GM19372 (cell line): ENCODE results near the gene CECR2.

Experiments
- ATAC-seq: cut with Tn5 transposase; IDR thresholded peaks from one replicate; pipeline ENCODE4 v1.9.1; 2021; ENCODE audit warnings: mild to moderate bottlenecking, low read depth, moderate library complexity; ENCODE audit not compliant: unreplicated experiment

The CECR2 gene

DNA sequence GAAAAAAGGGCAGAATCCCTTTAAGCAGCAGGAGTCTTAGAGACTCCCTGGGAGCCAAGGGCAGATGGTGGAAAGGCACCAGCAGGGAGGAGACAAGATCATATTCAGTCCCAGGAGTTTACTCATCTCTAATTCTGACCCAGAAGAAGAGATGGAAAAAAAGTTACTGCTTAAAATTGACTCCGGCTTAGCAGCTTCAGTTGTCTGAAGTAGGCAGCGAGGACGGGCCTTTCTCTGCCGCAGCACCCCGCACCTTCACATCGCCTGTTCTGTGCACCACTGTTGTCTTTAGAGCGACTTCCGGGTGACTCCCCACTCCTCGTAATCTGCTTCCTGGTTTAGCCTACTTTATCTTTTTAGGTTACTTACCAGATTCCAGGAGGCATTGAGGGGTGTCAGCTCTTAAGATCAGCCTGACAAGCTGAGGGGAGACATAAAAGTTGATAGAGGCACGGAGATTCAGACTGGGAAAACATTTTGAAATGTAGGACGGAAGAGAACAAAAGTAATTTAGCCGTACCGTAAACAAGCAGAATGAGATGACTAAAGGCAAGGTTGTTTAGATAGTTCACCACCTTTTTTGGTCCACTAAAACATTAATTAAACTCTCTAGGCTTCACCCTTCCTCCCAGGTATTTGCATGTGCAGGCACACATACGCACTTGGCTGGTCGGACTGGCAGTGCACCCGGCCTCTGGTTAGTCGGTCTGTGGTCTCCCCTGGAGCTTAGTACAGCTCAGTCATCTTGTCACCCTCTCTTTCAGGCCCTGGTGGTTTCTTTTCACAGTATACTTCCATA, 74.3 kb downstream of the CECR2 start:
- no peak for ATAC-seq

DNA sequence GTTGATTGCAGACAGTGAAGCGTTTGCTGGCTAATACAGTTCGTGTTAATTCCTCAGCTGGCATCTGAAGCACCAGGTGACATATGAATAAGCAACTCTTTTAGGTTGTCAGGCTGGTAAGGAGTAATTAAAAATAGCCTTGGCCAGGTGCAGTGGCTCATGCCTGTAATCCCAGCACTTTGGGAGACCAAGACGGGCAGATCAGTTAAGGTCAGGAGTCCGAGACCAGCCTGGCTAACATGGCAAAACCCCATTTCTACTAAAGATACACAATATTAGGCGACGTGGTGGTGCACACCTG, 74.9 kb downstream of the CECR2 start:
- no peak for ATAC-seq

GRCh38 chr22:17446698-17447097, 77.4 kb downstream of the CECR2 start:
- no peak for ATAC-seq

DNA sequence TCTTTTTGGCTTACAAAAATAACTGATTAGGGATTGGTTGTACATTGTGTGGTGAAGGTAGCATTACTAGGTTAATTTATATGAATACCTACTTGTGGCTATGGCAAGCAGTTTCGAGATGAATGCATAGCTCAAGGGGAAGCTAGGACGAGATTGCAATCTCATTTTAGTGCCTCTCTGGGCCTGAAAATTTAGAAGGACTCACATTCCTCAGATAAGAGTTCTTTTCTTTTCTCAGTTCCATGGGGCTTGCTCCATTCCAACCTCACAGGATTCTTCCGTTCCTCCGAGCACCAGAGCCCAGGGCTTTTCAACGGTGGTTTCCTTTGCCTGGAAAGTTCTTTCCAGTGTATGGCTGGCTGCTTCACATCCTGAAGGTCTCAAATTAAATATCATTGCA, 82.1 kb downstream of the CECR2 start:
- ATAC-seq, result no peak

GRCh38 chr22:17460895-17461294, 91.6 kb downstream of the CECR2 start:
- ATAC-seq, result no peak

DNA sequence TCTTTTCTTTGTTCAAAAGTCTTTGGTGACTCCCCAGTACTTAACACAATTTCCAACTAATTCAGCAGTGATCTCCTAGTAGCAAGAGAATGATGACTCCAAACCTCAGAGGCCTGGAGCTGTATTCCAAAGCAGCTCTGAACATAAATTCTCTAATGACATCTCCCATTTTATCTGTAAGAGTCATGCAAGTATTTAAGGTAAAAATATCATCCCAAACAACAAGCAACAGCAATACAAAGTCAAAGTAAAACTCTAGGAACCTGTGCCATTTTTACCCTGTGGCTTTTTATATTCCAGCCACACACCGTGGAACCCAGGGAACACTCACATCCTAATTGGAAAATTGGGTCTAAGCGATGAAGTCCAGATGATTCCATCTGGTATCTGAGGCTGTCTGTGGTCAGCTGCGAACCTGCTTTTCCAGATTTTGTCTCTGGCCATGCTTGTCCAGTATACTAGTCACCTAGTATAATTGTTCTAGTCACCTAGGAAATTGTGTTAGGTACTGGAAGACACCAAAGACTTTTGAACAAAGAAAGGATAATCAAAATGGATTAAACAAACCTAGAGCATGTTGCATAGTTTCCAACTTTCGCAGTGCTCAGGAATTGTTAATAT, 101.7 kb downstream of the CECR2 start:
- no peak for ATAC-seq

GRCh38 chr22:17471886-17472535, 102.8 kb downstream of the CECR2 start:
- ATAC-seq, result no peak

GRCh38 chr22:17472932-17473331, 103.7 kb downstream of the CECR2 start:
- no peak for ATAC-seq

- ATAC-seq, result no peak
Observed at GRCh38 chr22:17475318-17476230, 106.3 kb downstream of the CECR2 start.

- ATAC-seq, result no peak
Observed at GRCh38 chr22:17476838-17477237, 107.6 kb downstream of the CECR2 start.

DNA sequence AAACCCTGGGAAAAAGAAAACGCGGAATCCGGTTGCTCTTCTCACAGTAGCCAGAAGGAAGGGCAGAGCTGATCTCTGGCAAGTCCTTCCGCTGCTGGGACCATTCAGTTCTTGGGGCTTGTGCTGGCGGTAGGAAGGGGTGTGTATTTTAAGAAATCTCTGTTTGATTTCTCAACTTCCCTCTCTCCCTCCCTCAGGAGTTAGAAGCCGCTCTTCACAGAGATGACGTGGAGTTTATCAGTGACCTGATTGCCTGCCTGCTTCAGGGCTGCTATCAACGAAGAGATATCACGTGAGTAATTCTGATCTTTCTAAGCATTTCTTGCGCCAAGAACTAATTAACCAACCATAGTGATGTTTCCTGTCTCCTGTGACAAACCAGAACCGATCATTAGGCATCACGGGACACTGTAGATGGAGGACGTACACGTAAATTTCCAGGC, 108.2 kb downstream of the CECR2 start:
- ATAC-seq, result no peak

GRCh38 chr22:17479135-17479534, 109.9 kb downstream of the CECR2 start:
- no peak for ATAC-seq

- ATAC-seq, result no peak
Observed at GRCh38 chr22:17481424-17481823, 112.2 kb downstream of the CECR2 start.

GRCh38 chr22:17483688-17484372, 114.6 kb downstream of the CECR2 start:
- no peak for ATAC-seq

DNA sequence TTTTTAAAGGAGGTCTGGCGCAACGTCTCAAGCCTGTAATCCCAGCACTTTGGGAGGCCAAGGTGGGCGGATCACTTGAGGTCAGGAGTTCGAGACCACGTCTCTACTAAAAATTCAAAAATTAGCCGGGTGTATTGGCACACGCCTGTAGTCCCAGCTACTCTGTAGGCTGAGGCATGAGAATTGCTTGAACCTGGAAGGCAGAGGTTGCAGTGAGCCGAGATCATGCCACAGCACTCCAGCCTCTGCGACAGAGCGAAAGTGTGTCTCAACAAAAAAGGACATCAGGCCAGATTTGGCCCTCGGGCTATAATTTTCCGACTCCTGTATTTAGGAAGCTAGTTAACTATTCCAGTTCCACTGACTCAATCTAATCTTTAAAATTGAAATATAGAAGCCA, 115.3 kb downstream of the CECR2 start:
- no peak for ATAC-seq

GRCh38 chr22:17486313-17486712, 117.1 kb downstream of the CECR2 start:
- no peak for ATAC-seq

GRCh38 chr22:17486719-17487118, 117.5 kb downstream of the CECR2 start:
- no peak for ATAC-seq

DNA sequence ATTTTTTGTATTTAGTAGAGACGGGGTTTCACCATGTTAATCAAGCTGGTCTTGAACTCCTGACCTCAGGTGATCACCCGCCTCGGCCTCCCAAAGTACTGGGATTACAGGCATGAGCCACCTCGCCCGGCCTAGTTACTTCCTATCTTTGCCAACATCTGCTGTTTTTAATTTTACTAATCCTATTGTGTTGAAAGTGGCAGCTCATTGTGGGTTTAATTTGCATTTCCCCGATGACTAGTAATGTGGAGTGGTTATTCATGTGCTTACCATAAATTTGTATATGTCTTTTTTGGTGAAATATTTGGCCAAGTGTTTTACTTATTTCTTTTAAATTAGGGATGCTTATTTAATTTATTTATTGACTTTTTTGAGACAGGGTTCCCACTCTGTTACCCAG, 119.8 kb downstream of the CECR2 start:
- no peak for ATAC-seq

- no peak for ATAC-seq
Observed at GRCh38 chr22:17491090-17491640, 121.9 kb downstream of the CECR2 start.

DNA sequence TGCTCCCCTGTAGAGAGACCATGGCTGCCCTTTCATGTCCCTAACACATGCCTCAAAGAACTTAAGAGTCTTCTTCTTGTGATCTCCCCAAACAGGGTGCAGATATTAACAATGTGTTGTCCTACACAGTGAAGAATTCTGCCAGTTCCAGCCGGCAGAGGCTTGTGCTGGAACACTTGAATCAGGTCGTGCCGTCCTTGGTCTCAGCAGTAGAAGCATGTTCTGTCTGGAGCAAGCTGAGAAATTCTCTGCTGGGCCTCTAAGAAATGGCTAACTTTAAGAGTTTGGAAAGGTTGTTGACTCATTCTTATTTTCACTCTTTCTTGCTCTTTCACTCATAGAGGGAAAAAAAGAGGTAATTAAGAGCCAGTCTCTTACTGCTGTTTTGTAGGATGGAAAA, 123.0 kb downstream of the CECR2 start:
- no peak for ATAC-seq
